ENCODE measurements around the gene CACTIN.
"Not testable (repeated sequence)": the region's sequence is repeated elsewhere in the genome, so short reads cannot be mapped to it uniquely, and the experiment has no call there.

Gene CACTIN

DNA sequence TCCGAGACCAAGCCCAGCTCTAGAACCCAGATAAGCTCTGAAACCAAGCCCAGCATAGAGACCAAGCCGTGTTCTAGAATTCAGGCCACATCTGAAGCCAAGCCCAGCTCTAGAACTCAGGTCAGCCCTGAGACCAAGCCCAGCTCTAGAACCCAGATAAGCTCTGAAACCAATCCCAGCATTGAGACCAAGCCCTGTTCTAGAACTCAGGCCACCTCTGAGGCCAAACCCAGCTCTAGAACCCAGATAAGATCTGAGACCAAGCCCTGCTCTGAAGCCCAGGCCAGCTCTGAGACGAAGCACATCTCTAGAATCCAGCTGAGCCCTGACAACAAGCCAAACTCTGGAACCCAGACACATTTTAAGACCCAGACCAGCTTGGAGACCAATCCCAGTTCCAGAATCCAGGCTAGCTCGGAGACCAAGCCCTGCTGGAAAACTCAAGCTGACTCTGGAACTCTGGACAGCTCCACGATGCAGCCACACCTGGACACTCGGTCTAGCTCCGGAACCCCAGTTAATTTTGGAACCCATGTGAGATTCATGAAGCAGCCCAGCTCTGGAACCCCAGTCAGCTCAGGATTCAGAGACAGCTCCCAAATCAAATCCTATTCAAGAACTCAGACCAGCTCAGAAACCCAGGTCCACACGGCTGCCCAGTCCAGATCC lies 35.5 kb downstream of the CACTIN start:
- no peak for DNase-seq (ENCODE audit: extremely low spot score)
- CTCF ChIA-PET = interaction anchor here (0.7 to 3.1 kb wide), 7 partner anchors 8 to 46 kb away, joined by 3 to 17 read pairs (median 4); no protein-coding TSS in a partner anchor
- TF ChIP-seq, protein P1, sequence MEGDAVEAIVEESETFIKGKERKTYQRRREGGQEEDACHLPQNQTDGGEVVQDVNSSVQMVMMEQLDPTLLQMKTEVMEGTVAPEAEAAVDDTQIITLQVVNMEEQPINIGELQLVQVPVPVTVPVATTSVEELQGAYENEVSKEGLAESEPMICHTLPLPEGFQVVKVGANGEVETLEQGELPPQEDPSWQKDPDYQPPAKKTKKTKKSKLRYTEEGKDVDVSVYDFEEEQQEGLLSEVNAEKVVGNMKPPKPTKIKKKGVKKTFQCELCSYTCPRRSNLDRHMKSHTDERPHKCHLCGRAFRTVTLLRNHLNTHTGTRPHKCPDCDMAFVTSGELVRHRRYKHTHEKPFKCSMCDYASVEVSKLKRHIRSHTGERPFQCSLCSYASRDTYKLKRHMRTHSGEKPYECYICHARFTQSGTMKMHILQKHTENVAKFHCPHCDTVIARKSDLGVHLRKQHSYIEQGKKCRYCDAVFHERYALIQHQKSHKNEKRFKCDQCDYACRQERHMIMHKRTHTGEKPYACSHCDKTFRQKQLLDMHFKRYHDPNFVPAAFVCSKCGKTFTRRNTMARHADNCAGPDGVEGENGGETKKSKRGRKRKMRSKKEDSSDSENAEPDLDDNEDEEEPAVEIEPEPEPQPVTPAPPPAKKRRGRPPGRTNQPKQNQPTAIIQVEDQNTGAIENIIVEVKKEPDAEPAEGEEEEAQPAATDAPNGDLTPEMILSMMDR (IDR thresholded peaks at IDR 0.05; ENCODE audit: control extremely low read depth, extremely low read depth, low read depth, missing control alignments) = no peak
- POLR2A ChIA-PET = interaction anchor here (1.2 kb wide), 1 partner anchor 9 kb away, joined by 3 read pairs; no protein-coding TSS in a partner anchor

DNA sequence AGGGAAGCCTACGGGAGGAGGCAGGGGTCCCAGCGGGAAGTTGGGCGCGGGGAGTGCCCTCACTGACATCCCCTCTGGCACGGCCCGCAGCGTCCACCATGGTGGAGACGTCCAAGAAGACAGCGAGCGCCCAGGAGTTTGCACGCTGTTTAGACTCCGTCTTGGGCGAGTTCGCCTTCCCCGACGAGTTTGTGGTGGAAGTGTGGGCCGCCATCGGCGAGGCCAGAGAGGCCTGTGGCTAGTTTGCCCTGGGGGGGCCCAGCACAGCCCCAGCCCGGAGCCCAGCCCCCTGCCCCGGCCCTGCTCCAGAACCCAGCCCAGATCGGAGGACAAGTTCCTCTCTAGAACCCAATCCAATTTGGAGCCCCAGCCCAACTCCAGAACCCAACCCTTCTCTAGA lies 36.6 kb downstream of the CACTIN start:
- ChIA-PET CTCF (interaction anchor here (0.8 to 3.1 kb wide), 2 partner anchors 45 to 120 kb away, joined by 3 to 17 read pairs; no protein-coding TSS in a partner anchor), POLR2A (interaction anchor here (0.6 kb wide), 1 partner anchor 151 kb away, joined by 3 read pairs; no protein-coding TSS in a partner anchor)
- TF ChIP-seq, protein P1 (IDR thresholded peaks at IDR 0.05; ENCODE audit: control extremely low read depth, extremely low read depth, low read depth, missing control alignments) = no peak
- DNase-seq (ENCODE audit: extremely low spot score) = no peak

DNA sequence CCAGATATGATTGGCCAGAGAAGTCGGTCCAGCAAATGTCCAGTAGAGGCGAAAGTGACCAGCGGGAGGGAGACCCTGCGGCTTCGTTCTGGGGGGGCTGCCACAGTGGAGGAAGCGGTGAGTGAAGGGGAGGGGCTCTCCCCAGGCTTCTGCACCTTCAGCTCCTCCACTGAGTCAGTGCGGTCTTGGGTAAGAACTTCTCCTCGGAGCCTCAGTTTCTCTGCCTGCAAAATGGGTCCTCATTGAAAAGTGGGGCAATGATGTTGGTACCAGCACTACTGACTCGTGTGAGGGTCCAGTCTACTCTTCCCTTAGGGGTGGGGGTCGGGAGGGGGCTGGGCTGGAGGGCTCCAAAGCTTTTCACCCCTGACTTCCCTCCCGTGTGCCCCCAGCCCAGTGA lies 37.2 kb downstream of the CACTIN start:
- POLR2A ChIA-PET = no interaction called here
- DNase-seq (ENCODE audit: extremely low spot score) = no peak
- CTCF ChIA-PET = interaction anchor here (1.4 kb wide), 1 partner anchor 15 kb away, joined by 3 read pairs; no protein-coding TSS in a partner anchor
- TF ChIP-seq, protein P1 (IDR thresholded peaks at IDR 0.05; ENCODE audit: control extremely low read depth, extremely low read depth, low read depth, missing control alignments) = no peak

DNA sequence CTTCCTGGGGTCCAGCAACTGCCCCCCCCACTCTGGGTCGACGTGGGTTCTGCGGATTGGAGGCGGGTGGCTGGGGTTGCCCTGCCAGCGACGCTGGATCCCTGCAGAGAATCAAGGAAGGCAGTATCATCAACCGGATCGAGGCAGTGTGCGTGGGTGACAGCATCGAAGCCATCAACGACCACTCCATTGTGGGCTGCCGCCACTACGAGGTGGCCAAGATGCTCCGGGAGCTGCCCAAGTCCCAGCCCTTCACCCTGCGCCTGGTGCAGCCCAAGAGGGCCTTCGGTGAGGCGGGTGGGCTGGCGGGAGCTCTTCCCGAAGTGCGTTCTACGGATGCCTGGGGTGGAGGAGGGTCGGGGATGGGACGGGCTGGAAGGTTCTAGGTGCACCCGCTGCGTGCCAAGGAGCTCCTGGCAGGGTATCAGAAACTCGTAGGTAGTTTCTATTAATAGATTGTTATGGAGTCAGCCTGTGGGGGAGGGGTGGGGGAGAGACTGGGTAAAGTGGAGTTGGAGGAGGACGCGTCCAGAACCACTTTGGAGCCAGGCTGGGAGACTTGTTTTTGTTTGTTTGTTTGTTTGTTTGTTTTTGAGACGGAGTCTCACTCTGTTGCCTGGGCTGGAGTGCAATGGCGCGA lies 39.8 kb downstream of the CACTIN start:
- TF ChIP-seq, protein P1 (IDR thresholded peaks at IDR 0.05; ENCODE audit: control extremely low read depth, extremely low read depth, low read depth, missing control alignments) = no peak
- ChIA-PET POLR2A (no interaction called here), CTCF (interaction anchor here (1.0 to 2.5 kb wide), 6 partner anchors 11 to 243 kb away, joined by 3 to 7 read pairs (median 4); no protein-coding TSS in a partner anchor)
- DNase-seq (ENCODE audit: extremely low spot score) = no peak

DNA sequence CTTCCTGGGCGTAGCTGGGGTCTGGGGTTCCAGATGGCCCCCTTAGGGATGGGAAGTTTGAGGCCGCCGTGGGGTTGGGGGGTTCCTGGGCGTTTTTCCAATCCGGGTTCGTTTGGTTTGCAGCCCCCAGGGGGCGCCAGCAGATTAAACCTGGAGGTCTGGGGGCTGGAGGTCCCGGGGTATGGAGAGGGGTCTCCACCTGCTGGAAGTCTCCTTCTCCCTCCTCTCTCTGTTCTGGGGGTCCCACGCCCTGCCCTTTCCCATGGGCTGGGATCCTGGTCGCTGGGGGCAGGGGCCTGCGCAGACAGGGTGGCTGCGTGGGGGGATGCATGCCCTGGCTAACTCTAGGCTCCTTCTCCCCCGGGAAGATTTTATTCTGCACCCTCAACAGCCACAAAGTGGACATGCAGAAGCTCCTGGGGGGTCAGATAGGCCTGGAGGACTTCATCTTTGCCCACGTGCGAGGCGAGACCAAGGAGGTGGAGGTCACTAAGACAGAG lies 40.4 kb downstream of the CACTIN start:
- TF ChIP-seq, protein P1 (IDR thresholded peaks at IDR 0.05; ENCODE audit: control extremely low read depth, extremely low read depth, low read depth, missing control alignments) = peak; percentile 44
- peak; percentile 70 for DNase-seq (ENCODE audit: extremely low spot score)
- POLR2A ChIA-PET = no interaction called here
- CTCF ChIA-PET = interaction anchor here (1.0 to 2.5 kb wide), 10 partner anchors 11 to 244 kb away, joined by 3 to 7 read pairs (median 4); no protein-coding TSS in a partner anchor

DNA sequence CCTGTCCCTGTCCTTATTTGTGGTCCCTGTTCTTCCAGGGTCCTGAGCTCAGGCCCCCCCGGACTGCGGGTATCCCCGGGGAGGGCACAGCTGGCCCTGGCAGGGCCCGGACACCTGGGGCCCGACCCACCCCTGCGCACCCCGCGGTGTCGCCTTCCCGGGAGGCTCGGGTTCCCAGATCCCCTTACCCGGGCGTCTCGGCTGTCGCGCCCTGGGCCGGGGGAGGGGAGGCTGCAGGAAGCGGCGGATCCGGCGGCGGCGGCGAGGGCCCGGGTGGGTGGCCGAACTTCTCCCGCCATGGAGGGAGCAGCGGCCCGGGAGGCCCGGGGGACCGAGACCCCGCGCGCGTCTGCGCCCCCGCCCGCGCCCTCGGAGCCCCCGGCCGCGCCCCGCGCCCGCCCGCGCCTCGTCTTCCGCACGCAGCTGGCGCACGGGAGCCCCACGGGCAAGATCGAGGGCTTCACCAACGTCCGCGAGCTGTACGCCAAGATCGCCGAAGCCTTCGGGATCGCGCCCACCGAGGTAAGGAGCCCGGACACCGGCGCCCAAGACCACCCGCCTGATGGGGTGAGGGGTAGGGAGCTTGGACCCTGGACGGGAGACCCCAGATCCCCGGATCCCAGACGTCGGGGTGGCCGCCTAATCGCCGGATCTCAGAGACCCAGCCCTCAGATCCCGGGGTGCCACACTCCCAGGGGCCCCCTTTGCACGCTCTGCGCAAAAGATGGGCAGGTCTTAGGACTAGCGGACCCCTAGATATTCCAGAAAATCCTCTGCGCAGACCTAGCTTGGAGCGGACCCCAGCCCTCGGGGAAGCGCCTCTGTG lies 41.1 kb downstream of the CACTIN start, which contains the start of gene GIPC3:
GIPC3 (plus strand) TSS at position 178 of the 826 bp plus-strand sequence; CDS start at position 298, 120 bp downstream.
- CTCF ChIA-PET = interaction anchor here (1.0 to 2.5 kb wide), 8 partner anchors 10 to 244 kb away, joined by 3 to 7 read pairs (median 4); no protein-coding TSS in a partner anchor
- DNase-seq (ENCODE audit: extremely low spot score) = no peak
- TF ChIP-seq, protein P1 (IDR thresholded peaks at IDR 0.05; ENCODE audit: control extremely low read depth, extremely low read depth, low read depth, missing control alignments) = no peak
- POLR2A ChIA-PET = no interaction called here

DNA sequence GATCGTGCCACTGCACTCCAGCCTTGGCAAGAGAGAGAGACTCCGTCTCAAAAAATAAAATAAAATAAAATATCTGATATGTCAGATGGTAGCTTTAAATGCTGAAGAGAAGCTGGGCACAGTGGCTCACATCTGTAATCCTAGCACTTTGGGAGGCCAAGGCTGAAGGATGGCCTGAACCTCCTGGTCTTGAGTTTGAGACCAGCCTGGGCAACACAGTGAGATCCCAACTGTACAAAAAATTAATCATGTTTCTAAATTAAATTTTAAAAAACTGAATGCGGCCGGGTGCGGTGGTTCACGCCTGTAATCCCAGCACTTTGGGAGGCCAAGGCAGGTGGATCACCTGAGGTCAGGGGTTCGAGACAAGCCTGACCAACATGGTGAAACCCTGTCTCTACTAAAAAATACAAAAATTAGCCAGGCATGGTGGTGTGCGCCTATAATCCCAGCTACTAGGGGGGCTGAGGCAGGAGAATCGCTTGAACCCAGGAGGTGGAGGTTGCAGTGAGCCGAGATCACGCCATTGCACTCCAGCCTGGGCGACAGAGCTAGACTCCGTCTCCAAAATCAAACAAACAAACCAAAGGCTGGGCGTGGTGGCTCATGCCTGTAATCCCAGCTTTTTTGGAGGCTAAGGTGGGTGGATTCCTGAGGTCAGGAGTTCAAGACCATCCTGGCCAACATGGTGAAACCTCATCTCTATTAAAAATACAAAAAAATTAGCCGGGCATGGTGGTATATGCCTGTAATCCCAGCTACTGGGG lies 42.4 kb downstream of the CACTIN start:
- DNase-seq (ENCODE audit: extremely low spot score); POLR2A ChIA-PET: not testable (repeated sequence)
- CTCF ChIA-PET = interaction anchor here (1.4 to 1.9 kb wide), 2 partner anchors 24 to 36 kb away, joined by 5 to 6 read pairs; no protein-coding TSS in a partner anchor

DNA sequence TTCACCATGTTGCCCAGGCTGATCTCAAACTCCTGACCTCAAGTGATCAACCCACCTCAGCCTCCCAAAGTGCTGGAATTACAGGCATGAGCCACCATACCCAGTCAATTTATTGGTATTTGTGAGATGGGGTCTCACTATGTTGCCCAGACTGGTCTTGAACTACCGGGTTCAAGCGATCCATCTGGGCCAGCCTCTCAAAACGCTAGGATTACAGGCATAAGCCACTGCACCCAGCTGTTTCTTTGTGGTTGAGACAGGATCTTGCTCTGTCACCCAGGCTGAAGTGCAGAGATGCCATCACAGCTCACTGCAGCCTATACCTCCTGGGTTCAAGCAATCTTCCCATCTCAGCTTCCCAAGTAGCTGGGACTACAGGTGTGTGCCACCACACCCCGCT lies 44.8 kb downstream of the CACTIN start:
- CTCF ChIA-PET = interaction anchor here (1.2 to 2.2 kb wide), 2 partner anchors 14 to 37 kb away, joined by 3 to 7 read pairs; no protein-coding TSS in a partner anchor
- DNase-seq (ENCODE audit: extremely low spot score); POLR2A ChIA-PET: not testable (repeated sequence)
